NCI-H187 (cell line): ENCODE data around the gene NEK7.
"Not testable (repeated sequence)": the region's sequence is repeated elsewhere in the genome, so short reads cannot be mapped to it uniquely, and the experiment has no call there.

Experiments
- DNase-seq, 2 experiments: peaks; one replicate each; lab custom pipeline; 2025; lab: John Stamatoyannopoulos, UW

Gene NEK7

GRCh38 chr1:198205016-198205684 lies 48.4 kb downstream of the NEK7 start:
- DNase-seq = no peak

- DNase-seq = no peak
These were observed 49.5 kb downstream of the NEK7 start for GRCh38 chr1:198206292-198206691.

DNA sequence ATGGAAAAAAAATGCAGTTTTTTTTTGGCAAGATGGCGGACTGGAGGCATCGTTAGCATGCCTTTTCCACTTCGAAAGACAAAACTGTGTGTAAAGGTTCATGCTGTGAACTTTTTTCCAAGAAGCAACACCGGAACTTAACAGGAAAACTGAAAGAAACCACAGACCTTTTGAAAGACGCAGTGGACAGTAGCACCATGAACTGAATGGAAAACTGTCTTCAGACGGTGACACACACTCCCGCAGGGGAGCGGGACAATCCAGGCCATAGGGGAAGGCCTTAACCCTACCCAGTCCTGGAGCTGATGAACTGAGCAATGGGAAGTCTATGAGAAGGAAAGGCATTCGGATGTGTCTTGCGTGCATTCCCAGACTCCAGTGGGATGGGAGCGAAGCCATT lies 54.9 kb downstream of the NEK7 start:
- DNase-seq = no peak

DNA sequence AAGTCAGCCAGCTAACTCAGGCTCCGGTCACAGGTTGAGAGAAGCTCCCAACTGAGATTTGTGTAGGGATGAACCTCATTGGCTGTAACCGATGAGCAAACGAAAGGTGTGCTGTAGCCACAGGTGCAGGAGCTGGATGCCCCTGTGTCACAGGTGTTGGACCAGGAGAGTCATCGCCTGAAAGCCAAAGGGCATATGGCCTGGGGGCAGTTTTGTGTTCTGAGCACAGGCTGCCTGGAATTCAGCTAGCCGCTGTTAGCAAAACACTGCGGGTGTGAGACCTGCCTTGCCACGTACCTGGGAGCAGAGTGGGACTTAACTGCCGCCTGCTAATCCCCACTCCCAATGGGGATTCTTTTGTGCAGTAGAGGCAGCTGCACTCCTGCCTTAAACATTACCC lies 55.3 kb downstream of the NEK7 start:
- no peak for DNase-seq

- DNase-seq = no peak
These were observed 55.9 kb downstream of the NEK7 start for GRCh38 chr1:198212675-198213074.

GRCh38 chr1:198214924-198215323 lies 58.1 kb downstream of the NEK7 start:
- no peak for DNase-seq

GRCh38 chr1:198220428-198220827 lies 63.6 kb downstream of the NEK7 start:
- no peak for DNase-seq

DNA sequence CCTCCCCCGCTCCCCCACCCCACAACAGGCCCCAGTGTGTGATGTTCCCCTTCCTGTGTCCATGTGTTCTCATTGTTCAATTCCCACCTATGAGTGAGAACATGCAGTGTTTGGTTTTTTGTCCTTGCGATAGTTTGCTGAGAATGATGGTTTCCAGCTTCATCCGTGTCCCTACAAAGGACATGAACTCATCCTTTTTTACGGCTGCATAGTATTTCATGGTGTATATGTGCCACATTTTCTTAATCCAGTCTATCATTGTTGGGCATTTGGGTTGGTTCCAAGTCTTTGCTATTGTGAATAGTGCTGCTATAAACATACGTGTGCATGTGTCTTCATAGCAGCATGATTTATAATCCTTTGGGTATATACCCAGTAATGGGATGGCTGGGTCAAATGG lies 70.2 kb downstream of the NEK7 start:
- DNase-seq = not testable (repeated sequence)

- not testable (repeated sequence) for DNase-seq
These were observed 70.7 kb downstream of the NEK7 start for GRCh38 chr1:198227454-198227853.

- DNase-seq = no peak
These were observed 72.1 kb downstream of the NEK7 start for GRCh38 chr1:198228925-198229324.

GRCh38 chr1:198231779-198232178 lies 75.0 kb downstream of the NEK7 start:
- no peak for DNase-seq

GRCh38 chr1:198232378-198232777 lies 75.6 kb downstream of the NEK7 start:
- DNase-seq = no peak

GRCh38 chr1:198232940-198233675 lies 76.3 kb downstream of the NEK7 start:
- no peak for DNase-seq

GRCh38 chr1:198234520-198235251 lies 77.9 kb downstream of the NEK7 start:
- no peak for DNase-seq

- DNase-seq = no peak
These were observed 81.3 kb downstream of the NEK7 start for GRCh38 chr1:198238121-198238520.

GRCh38 chr1:198241553-198241952 lies 84.8 kb downstream of the NEK7 start:
- DNase-seq = no peak

DNA sequence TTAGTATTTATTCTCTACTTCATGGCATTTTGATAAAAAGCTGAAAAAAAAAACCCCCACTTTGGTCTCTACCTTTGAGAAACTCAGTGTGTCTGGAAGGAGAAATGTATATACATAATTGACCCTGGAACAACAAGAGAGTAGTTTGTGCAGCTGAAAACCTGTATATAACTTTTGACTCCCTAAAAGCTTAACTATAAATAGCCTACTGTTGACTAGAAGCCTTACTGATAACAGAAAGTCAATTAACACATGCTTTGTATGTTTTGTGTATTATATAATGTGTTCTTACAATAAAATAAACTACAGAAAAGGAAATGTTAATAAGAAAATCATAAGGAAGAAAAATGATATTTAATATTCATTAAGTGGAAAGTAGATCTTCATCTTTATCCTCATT lies 88.0 kb downstream of the NEK7 start:
- DNase-seq = no peak

GRCh38 chr1:198245379-198245778 lies 88.6 kb downstream of the NEK7 start:
- DNase-seq = no peak

- no peak for DNase-seq
These were observed 89.5 kb downstream of the NEK7 start for GRCh38 chr1:198246337-198246736.

- DNase-seq = no peak
These were observed 96.5 kb downstream of the NEK7 start for GRCh38 chr1:198253259-198253658.

DNA sequence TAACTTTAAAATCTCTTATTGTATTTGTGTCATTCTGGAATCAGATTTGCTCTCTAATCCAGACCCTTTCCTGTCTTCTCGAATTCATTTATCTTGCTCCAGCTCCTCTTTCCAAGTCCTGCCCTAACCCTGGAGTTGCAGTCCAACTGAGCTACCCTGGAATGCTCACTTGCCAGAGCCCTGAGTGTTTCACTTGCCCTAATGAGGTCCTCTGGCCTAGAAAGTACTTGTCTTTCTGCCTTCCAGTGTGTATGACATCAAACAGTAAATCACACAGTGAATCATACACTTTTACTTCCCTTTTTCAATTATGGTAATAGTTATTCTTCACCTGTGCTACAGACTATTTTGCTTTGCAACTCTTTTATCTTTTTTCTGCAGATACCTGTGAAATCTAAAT lies 96.9 kb downstream of the NEK7 start:
- DNase-seq = no peak

GRCh38 chr1:198254521-198254920 lies 97.7 kb downstream of the NEK7 start:
- no peak for DNase-seq

DNA sequence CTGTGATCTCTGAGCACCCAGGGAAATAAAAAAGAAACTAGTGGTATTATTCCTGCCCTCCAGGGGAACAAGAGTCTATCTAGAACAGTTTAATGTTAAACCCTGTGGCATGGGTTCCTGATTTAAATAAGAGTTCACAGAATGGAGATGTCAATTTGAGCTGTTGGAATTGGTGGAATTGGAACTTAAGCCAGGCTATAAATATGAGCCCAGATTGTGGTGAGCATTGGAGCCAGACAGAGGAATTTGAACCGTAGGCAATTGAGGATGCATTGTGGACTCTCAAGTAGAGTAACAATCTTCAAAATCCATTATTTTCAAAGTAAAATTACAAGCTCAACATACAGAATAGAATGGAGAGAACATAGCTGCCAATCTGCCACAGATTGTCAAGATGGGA lies 98.2 kb downstream of the NEK7 start:
- DNase-seq = no peak
